ENCODE data around the gene ZP1.

The ZP1 gene

GRCh38 chr11:60858731-60859464 is 8.4 kb upstream of the ZP1 start:
- no peak for DNase-seq (ENCODE audit: extremely low read depth in 1 of 2, low read depth in 1 of 2)

- no peak for DNase-seq (ENCODE audit: extremely low read depth in 1 of 2, low read depth in 1 of 2)
Measured at GRCh38 chr11:60859616-60860250, 7.6 kb upstream of the ZP1 start.

GRCh38 chr11:60860943-60861342 is 6.4 kb upstream of the ZP1 start:
- no peak for DNase-seq (ENCODE audit: extremely low read depth in 1 of 2, low read depth in 1 of 2)

- no peak for DNase-seq (ENCODE audit: extremely low read depth in 1 of 2, low read depth in 1 of 2)
Measured at GRCh38 chr11:60862171-60862570, 5.2 kb upstream of the ZP1 start.

GRCh38 chr11:60863550-60864521 is 3.5 kb upstream of the ZP1 start:
- DNase-seq (ENCODE audit: extremely low read depth in 1 of 2, low read depth in 1 of 2), result no peak

GRCh38 chr11:60864856-60865513 is 2.4 kb upstream of the ZP1 start:
- DNase-seq (ENCODE audit: extremely low read depth in 1 of 2, low read depth in 1 of 2), result no peak

- no peak for DNase-seq (ENCODE audit: extremely low read depth in 1 of 2, low read depth in 1 of 2)
Measured at GRCh38 chr11:60867871-60868681, 734 bp downstream of the ZP1 start.

GRCh38 chr11:60868682-60869450 is 1.5 kb downstream of the ZP1 start:
- DNase-seq (ENCODE audit: extremely low read depth in 1 of 2, low read depth in 1 of 2), result no peak

- DNase-seq (ENCODE audit: extremely low read depth in 1 of 2, low read depth in 1 of 2), result no peak
Measured at GRCh38 chr11:60869451-60869825, 2.1 kb downstream of the ZP1 start.

- no peak for DNase-seq (ENCODE audit: extremely low read depth in 1 of 2, low read depth in 1 of 2)
Measured at GRCh38 chr11:60870276-60870675, 2.9 kb downstream of the ZP1 start.

GRCh38 chr11:60870733-60871377 is 3.5 kb downstream of the ZP1 start:
- DNase-seq (ENCODE audit: extremely low read depth in 1 of 2, low read depth in 1 of 2), result no peak

GRCh38 chr11:60871378-60872061 is 4.2 kb downstream of the ZP1 start:
- no peak for DNase-seq (ENCODE audit: extremely low read depth in 1 of 2, low read depth in 1 of 2)

GRCh38 chr11:60872124-60872960 is 5.0 kb downstream of the ZP1 start:
- no peak for DNase-seq (ENCODE audit: extremely low read depth in 1 of 2, low read depth in 1 of 2)

GRCh38 chr11:60872961-60873524 is 5.7 kb downstream of the ZP1 start:
- no peak for DNase-seq (ENCODE audit: extremely low read depth in 1 of 2, low read depth in 1 of 2)

- no peak for DNase-seq (ENCODE audit: extremely low read depth in 1 of 2, low read depth in 1 of 2)
Measured at GRCh38 chr11:60873533-60873932, 6.2 kb downstream of the ZP1 start.

GRCh38 chr11:60874421-60875365 is 7.4 kb downstream of the ZP1 start:
- DNase-seq (ENCODE audit: extremely low read depth in 1 of 2, low read depth in 1 of 2), result no peak
